K562 (cell line): Measurements from ENCODE around the gene LIMS1. TPM values are rescaled to one million over a fixed set of nuclear protein-coding genes. Genes with fewer than 3 reads are reported as not detected.
A peak's percentile ranks its signal among the peaks of the same experiment; 100 is the strongest.

ENCODE experiments used
- BACH1 ChIP-seq: fragments of 200-800 bp; sonication (Bioruptor generic); IDR thresholded peaks from 2 replicates; pipeline ENCODE4 v1.6.1; 2016; ENCODE audit warnings: missing genetic modification characterization, missing compliant biosample characterization
- CREBBP ChIP-seq: IDR thresholded peaks from one replicate; pipeline ENCODE4 v1.6.1; 2012; ENCODE audit warnings: low read depth, mild to moderate bottlenecking, control low read depth, inconsistent platforms, low read length
- DPF2 ChIP-seq: fragments of 450-650 bp; IDR thresholded peaks from 2 replicates; pipeline ENCODE4 v1.6.1; 2016
- EGR1 ChIP-seq: fragments of 450-650 bp; conservative IDR thresholded peaks from 2 replicates; pipeline ENCODE4 v1.6.1; 2017; ENCODE audit warnings: mild to moderate bottlenecking
- ETV6 ChIP-seq, 3 experiments: fragments of 150-350 bp in 1 of 3; sonication (generic) in 1 of 3; formaldehyde crosslinking in 1 of 3; IDR thresholded peaks; 2 replicates each; pipeline versions ENCODE4 v1.6.1 to v1.8.0; 2014 to 2022; ENCODE audit warnings: borderline replicate concordance in 2 of 3, low read depth in 2 of 3, antibody characterized with exemption in 1 of 3, low read length in 1 of 3, mild to moderate bottlenecking in 1 of 3, missing genetic modification reagents in 1 of 3
- HDAC8 ChIP-seq: fragments of 450-650 bp; IDR thresholded peaks from 2 replicates; pipeline ENCODE4 v1.6.1; 2016; ENCODE audit warnings: mild to moderate bottlenecking, missing genetic modification characterization, moderate library complexity, missing compliant biosample characterization
- HEY1 ChIP-seq: fragments of 250-450 bp; sonication (Bioruptor Pico); IDR thresholded peaks from 2 replicates; pipeline ENCODE4 v1.5.0; 2020; ENCODE audit warnings: mild to moderate bottlenecking, moderate library complexity, borderline replicate concordance
- JUNB ChIP-seq: fragments of 450-650 bp; formaldehyde crosslinking; conservative IDR thresholded peaks from 2 replicates; pipeline ENCODE4 v1.4.0; 2020; ENCODE audit warnings: mild to moderate bottlenecking
- LEF1 ChIP-seq: fragments of 450-650 bp; IDR thresholded peaks from 2 replicates; pipeline ENCODE4 v1.6.1; 2016; ENCODE audit warnings: mild to moderate bottlenecking
- MAFG ChIP-seq: fragments of 450-650 bp; conservative IDR thresholded peaks from 2 replicates; pipeline ENCODE4 v1.6.1; 2016; ENCODE audit warnings: missing genetic modification characterization, missing compliant biosample characterization
- MEF2A ChIP-seq: IDR thresholded peaks from 2 replicates; pipeline ENCODE4 v1.6.1; 2011; ENCODE audit warnings: low read depth, mild to moderate bottlenecking, low read length, moderate library complexity; ENCODE audit not compliant: control insufficient read depth
- NBN ChIP-seq: fragments of 450-650 bp; IDR thresholded peaks from 2 replicates; pipeline ENCODE4 v1.6.1; 2016; ENCODE audit warnings: low read depth, mild to moderate bottlenecking
- NR3C1 ChIP-seq: sonication (generic); formaldehyde crosslinking; IDR thresholded peaks from 2 replicates; pipeline ENCODE4 v1.8.1; 2022; ENCODE audit warnings: missing genetic modification reagents
- RAD51 ChIP-seq: fragments of 450-650 bp; IDR thresholded peaks from 2 replicates; pipeline ENCODE4 v1.7.1; 2016; ENCODE audit warnings: low read depth, mild to moderate bottlenecking, borderline replicate concordance
- SAFB2 ChIP-seq: fragments of 200-400 bp; formaldehyde crosslinking; IDR thresholded peaks from 2 replicates; pipeline ENCODE4 v1.6.1; 2018; ENCODE audit warnings: borderline replicate concordance, low read length, low read depth, moderate library complexity; ENCODE audit not compliant: severe bottlenecking
- SAP30 ChIP-seq: fragments of 200-600 bp; sonication (generic); IDR thresholded peaks from 2 replicates; pipeline ENCODE4 v1.6.1; 2012; ENCODE audit warnings: borderline replicate concordance, low read depth, mild to moderate bottlenecking, moderate library complexity, low read length, control low read depth, inconsistent platforms; ENCODE audit not compliant: insufficient read depth, poor library complexity, severe bottlenecking
- SMAD1 ChIP-seq: fragments of 150-350 bp; IDR thresholded peaks from 2 replicates; pipeline ENCODE4 v1.6.1; 2014; ENCODE audit warnings: low read length, low read depth; ENCODE audit not compliant: partially characterized antibody
- ZNF12 ChIP-seq: sonication (generic); formaldehyde crosslinking; IDR thresholded peaks from 2 replicates; pipeline ENCODE4 v1.4.0; 2020; ENCODE audit warnings: mild to moderate bottlenecking, missing genetic modification reagents
- ZNF143 ChIP-seq: sonication (generic); formaldehyde crosslinking; IDR thresholded peaks from 2 replicates; pipeline ENCODE4 v1.9.0; 2022; ENCODE audit warnings: mild to moderate bottlenecking, missing genetic modification reagents
- ZNF175 ChIP-seq: fragments of 200-800 bp; sonication (Bioruptor generic); IDR thresholded peaks from 2 replicates; pipeline ENCODE4 v1.6.1; 2016; ENCODE audit warnings: low read depth, mild to moderate bottlenecking, missing genetic modification characterization, missing compliant biosample characterization
- ZNF57 ChIP-seq: fragments of 450-650 bp; formaldehyde crosslinking; IDR thresholded peaks from 2 replicates; pipeline ENCODE4 v1.4.0; 2020; ENCODE audit warnings: mild to moderate bottlenecking, moderate library complexity
- ZNF707 ChIP-seq: fragments of 250-450 bp; sonication (Bioruptor Pico); conservative IDR thresholded peaks from 2 replicates; pipeline ENCODE4 v1.8.0; 2022; ENCODE audit warnings: inconsistent platforms, mild to moderate bottlenecking, moderate library complexity
- polyA plus RNA-seq, 8 experiments: library from polyadenylated mRNA; depleted of rRNA in 4 of 8; stranded (reverse) in 5 of 8; unstranded in 3 of 8; fragments of >200 nt; fragmentation: Nextera tagmentation in 2 of 8; fragmentation: Illumina TruSeq in 1 of 8; extraction: Ambion mirVana in 2 of 8; extraction: Trizol in 1 of 8; gene quantifications; 2 replicates each; pipeline versions ENCODE4 v1.2.1 to v1.2.3, GENCODE V29; 2011 to 2014; ENCODE audit warnings: inconsistent platforms in 1 of 8, missing spikeins in 1 of 8
- total RNA-seq, 7 experiments: library from RNA; depleted of rRNA in 6 of 7; stranded (reverse); fragments of >200 nt in 6 of 7; fragmentation: Illumina TruSeq in 2 of 7; extraction: Trizol in 2 of 7; gene quantifications; 2 replicates each; pipeline versions ENCODE4 v1.2.1 to v1.2.3, GENCODE V29; 2011 to 2021; ENCODE audit warnings: low replicate concordance in 1 of 7
- TF ChIP-seq, protein P1 (sequence below): fragments of 250-450 bp; sonication (Bioruptor Pico); IDR thresholded peaks from 2 replicates; pipeline ENCODE4 v1.8.0; 2021; ENCODE audit warnings: borderline replicate concordance, mild to moderate bottlenecking, moderate library complexity; ENCODE audit not compliant: poor library complexity, severe bottlenecking
- TF ChIP-seq, protein P2 (sequence below): IDR thresholded peaks from 3 replicates; pipeline ENCODE4 v1.6.1; 2011; ENCODE audit warnings: borderline replicate concordance, mild to moderate bottlenecking; ENCODE audit not compliant: insufficient read length, insufficient read depth
- TF ChIP-seq, protein P3 (sequence below): sonication (generic); IDR thresholded peaks from 2 replicates; pipeline ENCODE4 v1.6.1; 2016

LIMS1 gene
- total and polyA plus RNA-seq, 9 of the 15 experiments (the other 6 are each of a cell fraction or from before 2014, with no cell fraction given) = 52.8 to 134 (median 81.0) TPM

DNA sequence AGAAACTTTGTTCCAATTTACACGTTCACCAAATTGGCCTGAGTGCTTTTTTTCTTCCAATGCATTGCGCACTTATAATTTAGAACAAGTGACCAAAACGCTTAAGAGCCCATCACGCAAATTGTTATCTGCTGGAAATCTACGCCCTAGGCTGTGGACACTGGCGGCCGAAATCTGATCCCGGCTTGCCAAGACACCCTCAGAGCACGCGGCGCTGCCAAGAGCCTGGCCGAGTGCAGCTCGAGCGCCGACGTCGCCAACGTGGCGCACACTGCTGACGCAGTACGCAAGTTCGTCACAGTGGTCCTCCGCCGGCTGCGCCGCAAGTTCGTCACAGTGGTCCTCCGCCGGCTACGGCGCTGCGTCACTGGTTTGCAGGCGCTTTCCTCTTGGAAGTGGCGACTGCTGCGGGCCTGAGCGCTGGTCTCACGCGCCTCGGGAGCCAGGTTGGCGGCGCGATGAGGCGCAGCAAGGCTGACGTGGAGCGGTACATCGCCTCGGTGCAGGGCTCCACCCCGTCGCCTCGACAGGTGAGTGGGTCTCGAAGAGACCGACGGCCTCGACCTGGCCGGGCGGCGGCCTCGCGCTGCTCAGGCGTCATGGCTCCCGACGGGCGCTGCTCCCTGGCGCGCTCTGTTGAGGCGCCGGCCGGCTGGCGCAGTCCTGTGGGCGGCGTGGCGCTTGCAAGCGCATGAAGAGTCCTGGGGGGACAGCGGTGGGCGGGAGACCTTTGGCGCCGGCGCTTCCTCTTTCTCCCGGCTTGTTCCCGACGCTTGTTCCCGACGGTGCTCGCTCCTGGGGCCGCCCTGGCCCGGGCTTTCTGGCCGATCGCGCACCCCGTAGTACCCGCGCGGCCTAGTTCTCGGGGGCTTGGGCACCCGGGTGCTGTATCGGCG, 185.1 kb downstream of the LIMS1 start, which contains the start of gene RANBP2 (continued):
- TF ChIP-seq BACH1 (tag) (no peak; the same call in 1 of the 2 replicates), DPF2 (peak; percentile 65; the same call in 1 of the 2 replicates), CREBBP (no peak), HEY1 (CRISPR knock-in tag) (no peak), MEF2A (no peak), SAP30 (no peak), MAFG (tag) (no peak), ZNF12 (CRISPR knock-in tag) (no peak; the same call in 1 of the 2 replicates), JUNB (CRISPR knock-in tag) (no peak), SAFB2 (no peak), ZNF175 (CRISPR knock-in tag) (peak; percentile 78; the same call in 1 of the 2 replicates), SMAD1 (no peak), EGR1 (peak; percentile 93), ZNF143 (CRISPR knock-in tag) (peak; percentile 60), ZNF707 (CRISPR knock-in tag) (no peak), NBN (peak; percentile 96), NR3C1 (CRISPR knock-in tag) (0 out of 2 replicates have a peak, but pooled peaks have one; percentile 28), ZNF57 (CRISPR knock-in tag) (no peak), LEF1 (no peak), RAD51 (peak; percentile 26; the same call in 1 of the 2 replicates), HDAC8 (tag) (peak; percentile 30; the same call in 1 of the 2 replicates), ETV6 (IDR thresholded peaks at IDR 0.05; ENCODE audit: borderline replicate concordance in 1 of 2, low read depth in 2 of 2, low read length in 1 of 2) (no peak), ETV6 (CRISPR knock-in tag; IDR thresholded peaks at IDR 0.05; ENCODE audit: borderline replicate concordance) (peak; percentile 89; the same call in 1 of the 2 replicates)
- TF ChIP-seq, protein P1, sequence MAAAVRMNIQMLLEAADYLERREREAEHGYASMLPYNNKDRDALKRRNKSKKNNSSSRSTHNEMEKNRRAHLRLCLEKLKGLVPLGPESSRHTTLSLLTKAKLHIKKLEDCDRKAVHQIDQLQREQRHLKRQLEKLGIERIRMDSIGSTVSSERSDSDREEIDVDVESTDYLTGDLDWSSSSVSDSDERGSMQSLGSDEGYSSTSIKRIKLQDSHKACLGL (CRISPR knock-in tag) = no peak
- TF ChIP-seq, protein P2, sequence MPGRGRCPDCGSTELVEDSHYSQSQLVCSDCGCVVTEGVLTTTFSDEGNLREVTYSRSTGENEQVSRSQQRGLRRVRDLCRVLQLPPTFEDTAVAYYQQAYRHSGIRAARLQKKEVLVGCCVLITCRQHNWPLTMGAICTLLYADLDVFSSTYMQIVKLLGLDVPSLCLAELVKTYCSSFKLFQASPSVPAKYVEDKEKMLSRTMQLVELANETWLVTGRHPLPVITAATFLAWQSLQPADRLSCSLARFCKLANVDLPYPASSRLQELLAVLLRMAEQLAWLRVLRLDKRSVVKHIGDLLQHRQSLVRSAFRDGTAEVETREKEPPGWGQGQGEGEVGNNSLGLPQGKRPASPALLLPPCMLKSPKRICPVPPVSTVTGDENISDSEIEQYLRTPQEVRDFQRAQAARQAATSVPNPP = no peak
- TF ChIP-seq, protein P3, sequence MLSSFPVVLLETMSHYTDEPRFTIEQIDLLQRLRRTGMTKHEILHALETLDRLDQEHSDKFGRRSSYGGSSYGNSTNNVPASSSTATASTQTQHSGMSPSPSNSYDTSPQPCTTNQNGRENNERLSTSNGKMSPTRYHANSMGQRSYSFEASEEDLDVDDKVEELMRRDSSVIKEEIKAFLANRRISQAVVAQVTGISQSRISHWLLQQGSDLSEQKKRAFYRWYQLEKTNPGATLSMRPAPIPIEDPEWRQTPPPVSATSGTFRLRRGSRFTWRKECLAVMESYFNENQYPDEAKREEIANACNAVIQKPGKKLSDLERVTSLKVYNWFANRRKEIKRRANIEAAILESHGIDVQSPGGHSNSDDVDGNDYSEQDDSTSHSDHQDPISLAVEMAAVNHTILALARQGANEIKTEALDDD = no peak
